GM19463 (cell line): ENCODE measurements around the gene MTMR11.
"Not testable (repeated sequence)": the region's sequence is repeated elsewhere in the genome, so short reads cannot be mapped to it uniquely, and the experiment has no call there.

ENCODE experiments used
- ATAC-seq: cut with Tn5 transposase; IDR thresholded peaks from one replicate; pipeline ENCODE4 v1.9.1; 2021; ENCODE audit warnings: mild to moderate bottlenecking, moderate library complexity; ENCODE audit not compliant: unreplicated experiment

The MTMR11 gene

GRCh38 chr1:149936170-149936991 is at the start of gene MTMR11:
MTMR11 (minus strand) TSS chr1:149936879; CDS start chr1:149936647, 232 bp downstream.
- ATAC-seq, result no peak

- ATAC-seq, result no peak
Measured at GRCh38 chr1:149979972-149980540, 43.4 kb upstream of the MTMR11 start.

- no peak for ATAC-seq
Measured at GRCh38 chr1:149979245-149979971, 42.7 kb upstream of the MTMR11 start.

DNA sequence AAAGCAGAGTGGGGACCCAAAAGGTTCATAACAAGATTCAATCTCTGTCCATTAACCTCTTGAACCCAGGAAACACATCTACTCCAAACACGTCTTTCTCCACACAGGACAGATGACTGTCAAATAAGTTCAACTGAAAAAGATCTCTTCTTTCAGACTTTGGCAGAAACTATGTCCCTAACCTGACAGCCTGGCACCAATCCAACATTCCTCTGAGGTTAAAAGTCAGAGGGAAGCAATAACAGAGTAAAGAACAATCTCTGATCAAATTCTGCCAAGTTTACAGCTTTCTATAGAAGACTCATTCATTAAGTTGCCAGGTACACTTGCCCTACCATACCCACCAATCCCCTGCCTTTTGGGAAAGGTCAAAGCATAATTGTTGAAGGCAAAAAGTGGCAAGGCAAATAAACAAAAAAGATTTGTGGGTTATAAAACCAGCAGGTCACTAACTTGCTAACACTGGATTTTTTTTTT is 41.9 kb upstream of the MTMR11 start:
- no peak for ATAC-seq

GRCh38 chr1:149977345-149977744 is 40.7 kb upstream of the MTMR11 start:
- no peak for ATAC-seq

- ATAC-seq, result no peak
Measured at GRCh38 chr1:149972547-149972946, 35.9 kb upstream of the MTMR11 start.

GRCh38 chr1:149967646-149968045 is 31.0 kb upstream of the MTMR11 start:
- no peak for ATAC-seq

DNA sequence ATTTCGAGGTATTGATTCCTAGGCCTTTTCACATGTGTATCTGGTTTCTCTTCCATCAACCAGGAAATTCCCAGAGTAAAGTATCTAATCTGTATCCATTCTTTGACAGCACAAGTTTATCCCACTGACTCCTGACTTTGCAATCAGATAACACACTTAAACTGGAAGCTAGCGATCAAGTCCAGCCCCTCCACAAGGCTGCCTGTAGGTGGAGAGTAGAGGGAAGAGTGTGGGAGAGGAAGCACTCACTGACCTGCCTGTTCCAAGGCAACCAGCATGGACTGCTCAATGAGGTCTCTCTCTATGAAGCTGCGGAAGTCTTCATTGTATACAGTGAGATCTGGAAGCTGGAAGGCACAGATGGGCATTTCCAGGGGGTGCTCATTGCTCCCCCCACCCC is 30.4 kb upstream of the MTMR11 start:
- ATAC-seq, result no peak

- no peak for ATAC-seq
Measured at GRCh38 chr1:149966405-149966804, 29.7 kb upstream of the MTMR11 start.

DNA sequence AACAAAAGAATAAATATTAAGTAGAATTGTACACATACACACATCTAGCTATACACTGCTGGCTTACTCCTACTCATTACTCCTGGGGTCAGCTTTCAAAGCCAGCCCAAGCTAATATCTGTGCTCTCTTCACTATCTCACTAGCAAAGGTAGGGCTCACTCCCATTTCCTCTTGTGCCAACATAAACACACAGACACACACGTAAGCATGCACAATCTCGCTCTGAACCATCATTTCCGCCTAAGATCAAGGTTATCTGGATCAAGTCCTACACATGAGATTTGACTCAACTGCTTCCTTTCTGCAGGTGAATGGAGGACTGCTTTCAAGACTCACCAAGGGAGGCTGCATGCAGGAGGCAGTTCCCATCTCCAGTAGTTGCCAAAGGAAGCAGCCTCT is 28.8 kb upstream of the MTMR11 start:
- no peak for ATAC-seq

DNA sequence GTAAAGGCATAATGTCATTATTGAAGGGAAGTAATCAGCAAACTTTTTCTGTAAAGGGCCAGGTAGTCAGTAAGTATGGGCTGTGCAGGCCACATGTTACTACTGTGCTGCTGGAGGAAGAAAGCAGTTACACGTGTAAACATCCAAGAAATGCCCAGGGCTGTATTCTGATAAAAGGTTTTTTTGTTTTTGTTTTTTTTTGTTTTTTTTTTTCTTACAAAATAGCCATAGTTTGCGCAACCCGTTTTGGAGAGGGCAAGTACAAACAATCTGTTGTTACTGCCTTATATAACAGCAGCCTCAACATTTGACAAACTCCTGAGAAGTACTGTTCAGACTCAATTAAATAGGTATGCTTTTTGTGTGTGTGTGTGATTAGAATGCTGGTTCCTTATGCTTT is 26.7 kb upstream of the MTMR11 start:
- ATAC-seq, result no peak

- ATAC-seq, result no peak
Measured at GRCh38 chr1:149962736-149963135, 26.1 kb upstream of the MTMR11 start.

- no peak for ATAC-seq
Measured at GRCh38 chr1:149962039-149962647, 25.5 kb upstream of the MTMR11 start.

DNA sequence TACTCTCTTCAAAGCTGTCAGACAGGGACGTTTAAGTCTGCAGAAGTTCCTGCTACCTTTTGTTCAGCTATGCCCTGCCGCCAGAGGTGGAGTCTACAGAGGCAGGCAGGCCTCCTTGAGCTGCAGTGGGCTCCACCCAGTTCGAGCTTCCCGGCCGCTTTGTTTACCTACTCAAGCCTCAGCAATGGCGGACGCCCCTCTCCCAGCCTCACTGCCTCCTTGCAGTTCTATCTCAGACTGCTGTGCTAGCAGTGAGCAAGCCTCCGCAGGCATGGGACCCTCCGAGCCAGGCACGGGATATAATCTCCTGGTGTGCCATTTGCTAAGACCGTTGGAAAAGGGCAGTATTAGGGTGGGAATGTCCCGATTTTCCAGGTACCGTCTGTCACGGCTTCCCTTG is 20.9 kb upstream of the MTMR11 start:
- ATAC-seq, result not testable (repeated sequence)

DNA sequence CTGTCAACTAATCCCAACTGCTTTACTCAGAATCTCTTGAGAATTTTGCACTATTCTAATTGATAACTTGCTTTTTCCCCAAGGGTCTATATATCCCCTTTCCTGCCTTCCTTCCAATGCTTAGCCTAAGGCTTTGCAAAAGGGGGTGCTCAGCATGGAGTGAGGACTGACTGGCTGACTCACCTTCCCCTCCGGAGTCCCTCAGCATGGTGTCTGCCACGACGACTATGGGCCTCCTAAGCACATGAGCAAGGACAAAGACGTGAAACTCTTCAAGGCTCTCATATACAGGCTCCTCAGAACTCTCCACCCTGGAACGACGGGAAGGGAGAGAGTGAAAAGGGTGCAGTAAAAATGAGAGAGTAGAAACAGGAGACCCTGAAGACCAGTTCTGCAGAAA is 13.2 kb upstream of the MTMR11 start:
- no peak for ATAC-seq

GRCh38 chr1:149945206-149945605 is 8.5 kb upstream of the MTMR11 start:
- ATAC-seq, result no peak

GRCh38 chr1:149942885-149943284 is 6.2 kb upstream of the MTMR11 start:
- no peak for ATAC-seq

DNA sequence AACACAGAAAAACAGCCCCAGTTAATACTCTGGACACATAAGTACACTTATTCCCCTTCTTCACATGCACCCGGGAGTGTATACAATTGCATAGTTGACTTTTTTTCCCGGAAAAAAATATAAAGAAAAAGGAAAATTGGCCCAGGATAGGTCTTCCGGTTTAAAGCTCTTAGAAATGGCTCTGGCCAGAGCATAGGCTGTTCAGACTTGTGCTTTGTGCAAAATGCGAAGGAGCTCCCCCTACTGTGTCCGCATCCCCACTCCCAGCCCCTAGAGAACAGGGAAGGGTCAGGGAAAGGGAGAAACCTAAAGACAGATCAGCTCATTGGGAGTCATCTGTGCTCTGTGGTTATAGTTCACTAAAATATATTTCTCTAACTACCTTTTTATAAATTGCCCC is 5.5 kb upstream of the MTMR11 start:
- no peak for ATAC-seq

GRCh38 chr1:149940427-149940826 is 3.7 kb upstream of the MTMR11 start:
- no peak for ATAC-seq

GRCh38 chr1:149938668-149939003 is 2.0 kb upstream of the MTMR11 start:
- ATAC-seq, result not testable (repeated sequence)

DNA sequence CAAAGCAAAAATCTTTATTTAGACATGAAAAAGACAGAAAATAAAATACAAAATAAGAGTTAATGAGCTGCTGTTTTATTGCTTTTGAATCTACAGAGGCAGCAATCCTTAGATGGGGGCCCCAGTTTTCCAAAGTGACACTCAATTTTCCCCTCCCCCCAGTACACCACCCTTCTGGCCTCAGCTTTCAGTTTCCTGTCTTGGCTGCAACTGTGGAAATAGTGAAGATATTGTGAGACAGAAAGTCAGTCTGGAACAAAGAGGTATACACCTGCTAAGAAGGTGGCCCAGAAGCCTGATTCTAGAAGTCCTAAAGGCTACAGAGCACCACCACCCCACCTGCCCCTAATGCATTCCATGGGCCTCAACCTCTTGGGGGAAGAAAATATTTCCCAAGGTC is 1.1 kb upstream of the MTMR11 start:
- no peak for ATAC-seq
